HG03558 (cell line): ENCODE results near the gene TLR6.
"Not testable (repeated sequence)": the region's sequence is repeated elsewhere in the genome, so short reads cannot be mapped to it uniquely, and the experiment has no call there.

Experiments
- ATAC-seq: cut with Tn5 transposase; IDR thresholded peaks from one replicate; pipeline ENCODE4 v1.9.1; 2021; ENCODE audit warnings: moderate number of reproducible peaks; ENCODE audit not compliant: unreplicated experiment; ENCODE audit errors: extremely low read depth

TLR6 gene

DNA sequence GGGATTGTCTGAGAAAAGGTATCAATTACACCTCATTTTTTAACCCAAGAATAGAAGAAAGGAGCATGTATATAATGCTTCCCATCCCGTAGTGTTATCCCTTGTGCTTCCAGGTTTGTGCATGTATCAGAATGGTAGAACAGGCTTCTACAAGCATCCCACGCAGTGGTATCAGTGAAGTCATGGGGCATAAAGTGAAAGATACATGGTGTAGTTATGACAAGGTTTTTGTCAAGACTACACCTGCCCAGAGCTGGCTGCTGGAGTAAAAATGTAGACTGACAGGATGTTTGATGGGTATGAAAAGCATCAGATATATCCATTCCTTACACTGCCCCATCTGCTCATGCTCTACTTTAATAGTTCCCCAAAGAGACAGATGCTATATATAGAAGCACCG, 61.5 kb downstream of the TLR6 start:
- ATAC-seq, result no peak

DNA sequence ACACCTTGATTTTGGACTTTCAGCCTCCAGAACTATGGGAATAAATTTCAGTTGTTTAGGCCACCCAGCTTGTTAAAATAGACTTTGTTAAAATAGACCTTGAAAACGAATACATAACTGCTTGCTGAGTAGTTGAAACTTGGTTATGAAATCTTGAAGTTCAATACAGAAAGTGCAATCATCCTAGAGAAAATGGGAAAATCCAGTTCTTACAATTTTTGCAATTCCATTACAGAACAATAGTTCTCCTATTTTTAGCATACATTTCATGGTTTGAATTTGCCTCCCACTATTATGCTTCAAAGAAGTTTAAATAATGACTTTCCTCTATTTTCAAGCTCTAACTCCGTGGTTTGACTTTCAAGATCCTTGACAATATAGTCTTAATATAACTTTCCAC, 62.6 kb downstream of the TLR6 start:
- ATAC-seq, result no peak

- ATAC-seq, result no peak
These were observed 65.6 kb downstream of the TLR6 start for GRCh38 chr4:38791010-38791409.

DNA sequence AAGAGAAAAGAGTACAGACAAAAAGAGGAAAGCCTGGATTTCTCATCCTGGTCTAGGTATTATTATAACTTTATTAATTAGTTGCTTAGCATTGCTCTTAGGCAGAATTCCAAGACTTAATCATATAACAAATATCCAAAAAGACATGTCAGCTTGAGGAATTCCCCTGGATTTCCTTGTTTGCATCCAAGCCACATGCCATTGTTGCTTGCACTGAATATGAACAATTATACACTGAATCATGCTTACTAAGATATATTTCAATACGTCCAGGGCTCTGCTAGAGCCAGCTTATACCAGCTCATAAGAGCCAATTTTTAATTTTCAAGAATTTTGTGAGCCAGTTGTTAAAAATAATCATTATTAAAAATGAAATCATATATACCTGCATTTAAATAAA, 68.3 kb downstream of the TLR6 start:
- no peak for ATAC-seq

- ATAC-seq, result no peak
These were observed 68.9 kb downstream of the TLR6 start for GRCh38 chr4:38787693-38788092.

DNA sequence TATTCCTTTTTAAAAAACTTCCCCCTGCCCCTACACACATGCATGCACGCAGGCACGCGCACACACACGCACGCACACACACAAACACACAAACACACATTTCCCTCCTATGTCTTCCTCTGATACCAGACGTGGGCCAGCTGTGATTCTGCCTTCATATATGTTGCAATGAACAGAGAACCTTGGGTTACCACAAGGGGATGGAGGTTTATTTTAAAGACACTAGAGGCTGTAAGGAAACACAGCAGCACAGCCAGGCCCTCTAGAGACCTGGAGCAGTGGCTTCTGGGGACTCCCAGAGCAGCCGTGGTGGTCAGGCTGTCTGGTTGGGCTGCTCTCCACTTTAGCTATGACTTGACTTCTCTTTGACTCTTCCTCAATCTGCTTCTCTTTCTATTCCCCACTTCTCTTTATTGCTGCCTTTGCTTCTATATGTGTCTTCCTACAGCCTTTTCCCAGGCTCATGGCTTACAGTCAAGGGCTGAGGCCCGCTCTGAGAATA, 70.7 kb downstream of the TLR6 start:
- peak; percentile 28 for ATAC-seq

GRCh38 chr4:38785041-38785790, 71.4 kb downstream of the TLR6 start:
- ATAC-seq, result no peak

- no peak for ATAC-seq
These were observed 72.5 kb downstream of the TLR6 start for GRCh38 chr4:38784141-38784540.

GRCh38 chr4:38783109-38783460, 73.5 kb downstream of the TLR6 start:
- no peak for ATAC-seq

GRCh38 chr4:38782452-38783108, 74.0 kb downstream of the TLR6 start, which contains the start of gene TLR10:
TLR10 (minus strand) TSS chr4:38782990; CDS start chr4:38775590, 7,400 bp downstream.
- peak; percentile 49 for ATAC-seq

DNA sequence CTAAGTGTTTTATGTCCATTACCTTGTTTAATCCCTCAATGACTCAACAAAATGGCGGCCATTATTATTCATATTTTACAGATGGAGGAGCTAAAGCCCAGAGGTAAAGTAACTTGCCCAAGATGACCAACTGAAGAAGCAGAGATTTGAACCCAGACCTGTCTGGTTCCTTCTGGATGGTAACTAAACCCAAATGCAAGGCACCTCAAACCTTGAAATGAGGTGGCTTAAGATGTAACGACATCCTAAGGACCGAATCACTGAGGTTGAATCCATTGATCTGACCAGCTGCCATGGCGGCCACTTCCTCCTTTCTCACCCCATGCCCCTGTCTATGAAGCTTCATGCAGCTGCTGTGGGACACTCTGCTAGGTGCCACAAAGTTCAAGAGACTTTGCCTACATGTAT, 74.8 kb downstream of the TLR6 start:
- ATAC-seq, result no peak

GRCh38 chr4:38780833-38781484, 75.7 kb downstream of the TLR6 start:
- no peak for ATAC-seq

DNA sequence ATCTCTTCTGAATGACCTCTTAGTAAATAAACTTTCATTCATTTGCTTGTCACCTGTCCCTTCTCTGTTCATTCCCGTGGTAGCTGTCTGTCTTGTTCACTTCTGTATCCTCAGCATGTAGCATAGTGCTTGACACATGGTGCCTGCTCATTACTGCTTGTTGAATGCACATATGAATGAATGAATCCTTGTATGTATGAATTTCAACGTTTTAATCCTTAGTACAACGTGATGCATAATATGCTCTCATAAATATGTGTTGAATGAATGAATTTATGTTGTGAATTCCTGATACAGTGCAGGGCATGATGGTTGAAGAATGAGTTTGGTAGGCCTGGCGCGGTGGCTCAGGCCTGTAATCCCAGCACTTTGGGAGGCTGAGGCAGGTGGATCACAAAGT, 76.8 kb downstream of the TLR6 start:
- ATAC-seq, result no peak

- ATAC-seq, result not testable (repeated sequence)
These were observed 78.7 kb downstream of the TLR6 start for GRCh38 chr4:38777925-38778324.

GRCh38 chr4:38775326-38775725, 81.3 kb downstream of the TLR6 start:
- no peak for ATAC-seq

DNA sequence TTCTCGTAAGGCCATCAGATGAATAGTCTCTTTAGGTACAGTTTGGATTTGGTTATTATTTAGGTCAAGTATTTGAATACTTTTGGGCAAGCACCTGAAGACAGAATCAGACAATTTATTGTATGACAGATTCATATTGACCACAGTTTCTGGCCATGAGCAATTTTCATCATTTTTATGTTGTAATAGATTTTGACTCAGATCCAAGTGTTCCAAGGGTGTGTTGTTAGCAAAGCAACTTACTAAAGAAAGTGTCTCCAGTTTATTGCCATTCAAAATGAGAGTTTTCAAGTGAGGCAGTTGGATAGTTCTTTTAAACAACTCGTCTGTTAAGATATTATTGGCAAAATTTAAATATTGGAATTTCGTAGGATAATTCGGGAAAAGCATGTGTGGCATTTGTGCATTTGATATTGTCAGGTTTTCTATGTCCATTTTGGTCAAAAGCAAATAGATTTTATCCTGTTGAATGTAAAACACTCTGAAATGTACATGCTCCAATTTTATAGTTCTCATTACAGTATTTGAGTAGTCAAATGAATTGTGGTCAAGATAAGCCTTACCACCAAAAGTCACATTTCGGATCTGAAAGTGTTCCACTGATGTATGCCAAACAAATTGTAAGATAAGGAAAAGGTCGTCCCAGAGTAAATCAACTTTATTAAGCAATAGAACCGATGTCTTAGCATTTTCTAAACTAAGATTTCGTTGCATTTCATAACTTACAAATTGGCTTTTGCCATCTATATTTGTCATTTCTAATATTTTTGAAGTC, 82.2 kb downstream of the TLR6 start:
- ATAC-seq, result no peak
